Measurements from ENCODE around the gene SEL1L2. TPM values are rescaled to one million over a fixed set of nuclear protein-coding genes. Genes with fewer than 3 reads are reported as not detected.

Gene SEL1L2
- total RNA-seq, 1 experiment from 2014 or later: not detected

DNA sequence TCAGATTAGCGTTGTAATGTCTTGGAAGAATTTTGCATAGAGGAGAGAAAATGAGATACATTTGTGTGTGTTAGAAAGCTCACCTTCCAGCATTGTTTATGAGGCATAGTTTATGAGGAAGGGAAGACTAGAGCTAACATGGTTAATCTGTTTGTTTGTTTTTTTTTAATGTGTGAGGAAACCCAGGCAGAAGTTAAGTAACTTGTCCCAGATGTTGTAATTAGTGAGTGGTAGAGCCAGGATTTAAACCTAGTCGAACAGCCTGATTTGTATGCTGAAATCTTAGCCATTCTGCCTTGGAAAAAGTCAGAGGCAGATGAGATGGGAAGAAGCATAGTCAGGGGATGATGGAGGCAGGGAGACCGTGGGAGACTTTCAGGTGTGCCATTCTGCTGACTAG, 176.5 kb downstream of the SEL1L2 start:
- Mint-ChIP-seq H3K36me3 (ENCODE audit: insufficient read depth, unreplicated experiment) (peaks cover 12% of the 10 kb centered on the region), H3K9me3 (ENCODE audit: low read depth, unreplicated experiment) (no peaks in the 10 kb centered on the region), H3K4me3 (ENCODE audit: low read depth, unreplicated experiment) (no peak overlapping the region), H3K4me1 (ENCODE audit: low read depth, unreplicated experiment) (no peaks in the 10 kb centered on the region), H3K27me3 (ENCODE audit: unreplicated experiment) (no peaks in the 10 kb centered on the region), H3K27ac (ENCODE audit: unreplicated experiment) (no peak overlapping the region)
- intact Hi-C loops (cut with micrococcal nuclease; ENCODE audit: unreplicated experiment): no loop called here
- CTCF ChIA-PET: no interaction called here
- BruUV-seq (replicated peaks): no TSS peak
- TF ChIP-seq, protein P1, sequence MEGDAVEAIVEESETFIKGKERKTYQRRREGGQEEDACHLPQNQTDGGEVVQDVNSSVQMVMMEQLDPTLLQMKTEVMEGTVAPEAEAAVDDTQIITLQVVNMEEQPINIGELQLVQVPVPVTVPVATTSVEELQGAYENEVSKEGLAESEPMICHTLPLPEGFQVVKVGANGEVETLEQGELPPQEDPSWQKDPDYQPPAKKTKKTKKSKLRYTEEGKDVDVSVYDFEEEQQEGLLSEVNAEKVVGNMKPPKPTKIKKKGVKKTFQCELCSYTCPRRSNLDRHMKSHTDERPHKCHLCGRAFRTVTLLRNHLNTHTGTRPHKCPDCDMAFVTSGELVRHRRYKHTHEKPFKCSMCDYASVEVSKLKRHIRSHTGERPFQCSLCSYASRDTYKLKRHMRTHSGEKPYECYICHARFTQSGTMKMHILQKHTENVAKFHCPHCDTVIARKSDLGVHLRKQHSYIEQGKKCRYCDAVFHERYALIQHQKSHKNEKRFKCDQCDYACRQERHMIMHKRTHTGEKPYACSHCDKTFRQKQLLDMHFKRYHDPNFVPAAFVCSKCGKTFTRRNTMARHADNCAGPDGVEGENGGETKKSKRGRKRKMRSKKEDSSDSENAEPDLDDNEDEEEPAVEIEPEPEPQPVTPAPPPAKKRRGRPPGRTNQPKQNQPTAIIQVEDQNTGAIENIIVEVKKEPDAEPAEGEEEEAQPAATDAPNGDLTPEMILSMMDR (IDR thresholded peaks at IDR 0.05; ENCODE audit: unreplicated experiment): no peak
- DNase-seq: no peak

DNA sequence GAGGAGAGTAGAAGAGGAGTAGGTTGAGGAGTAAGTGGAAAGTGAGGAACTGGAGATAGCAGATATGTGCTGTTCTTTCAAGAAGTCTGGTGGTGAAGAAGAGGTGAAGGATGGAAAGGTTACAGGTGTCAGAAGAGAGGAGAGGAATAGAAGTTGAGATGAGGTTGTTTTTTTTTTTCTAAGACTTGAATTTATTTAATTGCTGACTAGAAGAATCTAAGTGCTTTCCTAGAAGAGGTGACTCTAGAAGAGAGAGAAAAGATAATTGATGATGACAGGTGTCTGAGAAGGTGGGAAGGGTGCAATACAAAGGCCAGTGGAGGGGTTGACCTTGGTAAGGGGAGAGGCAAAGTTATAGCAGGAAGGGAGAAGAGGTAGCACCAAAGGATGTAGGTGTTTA, 180.0 kb downstream of the SEL1L2 start:
- BruUV-seq (replicated peaks): no TSS peak
- TF ChIP-seq, protein P1 (IDR thresholded peaks at IDR 0.05; ENCODE audit: unreplicated experiment): no peak
- CTCF ChIA-PET: no interaction called here
- H3K27ac Mint-ChIP-seq (ENCODE audit: unreplicated experiment): no peak overlapping the region
- intact Hi-C loops (cut with micrococcal nuclease; ENCODE audit: unreplicated experiment): no loop called here
- H3K27me3 Mint-ChIP-seq (ENCODE audit: unreplicated experiment): no peaks in the 10 kb centered on the region
- H3K9me3 Mint-ChIP-seq (ENCODE audit: low read depth, unreplicated experiment): no peaks in the 10 kb centered on the region
- H3K4me1 Mint-ChIP-seq (ENCODE audit: low read depth, unreplicated experiment): no peaks in the 10 kb centered on the region
- H3K36me3 Mint-ChIP-seq (ENCODE audit: insufficient read depth, unreplicated experiment): no peaks in the 10 kb centered on the region
- DNase-seq: no peak
- H3K4me3 Mint-ChIP-seq (ENCODE audit: low read depth, unreplicated experiment): no peak overlapping the region

DNA sequence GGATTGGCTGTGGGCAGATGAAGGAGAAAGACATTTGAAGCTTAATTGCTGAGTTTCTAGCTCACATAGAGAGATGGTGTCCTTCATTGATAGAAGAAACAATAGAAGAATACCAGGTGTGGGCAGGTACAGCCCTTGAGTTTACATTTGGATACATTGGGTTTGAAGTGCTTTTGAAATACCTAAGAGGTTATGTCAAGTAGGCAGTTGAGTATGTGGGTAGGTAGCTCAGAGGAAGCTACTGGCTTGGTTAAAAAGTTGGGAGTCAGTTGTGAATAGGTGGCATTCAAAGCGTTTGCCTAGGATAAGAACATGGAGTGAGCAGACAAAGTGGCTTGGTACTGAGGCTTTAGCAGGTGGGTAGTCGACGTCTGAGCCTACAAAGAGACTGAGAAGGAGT, 180.6 kb downstream of the SEL1L2 start:
- no peak for DNase-seq
- no peak overlapping the region for H3K4me3 Mint-ChIP-seq (ENCODE audit: low read depth, unreplicated experiment)
- no peaks in the 10 kb centered on the region for H3K4me1 Mint-ChIP-seq (ENCODE audit: low read depth, unreplicated experiment)
- no peaks in the 10 kb centered on the region for H3K27me3 Mint-ChIP-seq (ENCODE audit: unreplicated experiment)
- H3K27ac Mint-ChIP-seq (ENCODE audit: unreplicated experiment): no peak overlapping the region
- no peaks in the 10 kb centered on the region for H3K9me3 Mint-ChIP-seq (ENCODE audit: low read depth, unreplicated experiment)
- CTCF ChIA-PET: no interaction called here
- no TSS peak for BruUV-seq (replicated peaks)
- no peaks in the 10 kb centered on the region for H3K36me3 Mint-ChIP-seq (ENCODE audit: insufficient read depth, unreplicated experiment)
- TF ChIP-seq, protein P1 (IDR thresholded peaks at IDR 0.05; ENCODE audit: unreplicated experiment): no peak
- intact Hi-C loops (cut with micrococcal nuclease; ENCODE audit: unreplicated experiment): no loop called here

DNA sequence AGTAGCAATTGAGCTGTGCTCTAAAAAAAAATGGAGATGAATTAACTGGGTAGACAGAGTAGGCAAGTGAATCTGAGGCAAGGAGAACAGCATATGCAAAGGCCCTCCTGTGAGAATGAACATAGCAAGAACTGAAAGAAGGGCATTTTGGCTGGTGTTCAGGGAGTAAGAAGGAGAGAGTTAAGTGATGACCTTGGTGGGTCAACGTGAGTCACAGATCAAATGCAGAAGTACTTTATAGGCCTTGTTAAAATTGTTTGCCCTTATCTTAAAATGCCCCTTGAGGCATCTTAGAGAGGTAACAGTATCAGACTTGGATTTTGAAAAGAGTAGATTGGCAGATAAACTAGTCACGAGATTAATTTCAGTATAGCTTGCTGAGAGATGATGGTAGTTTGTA, 181.0 kb downstream of the SEL1L2 start:
- intact Hi-C loops (cut with micrococcal nuclease; ENCODE audit: unreplicated experiment): no loop called here
- no peak overlapping the region for H3K27ac Mint-ChIP-seq (ENCODE audit: unreplicated experiment)
- no peaks in the 10 kb centered on the region for H3K9me3 Mint-ChIP-seq (ENCODE audit: low read depth, unreplicated experiment)
- H3K27me3 Mint-ChIP-seq (ENCODE audit: unreplicated experiment): no peaks in the 10 kb centered on the region
- H3K36me3 Mint-ChIP-seq (ENCODE audit: insufficient read depth, unreplicated experiment): no peaks in the 10 kb centered on the region
- DNase-seq: no peak
- BruUV-seq (replicated peaks): no TSS peak
- TF ChIP-seq, protein P1 (IDR thresholded peaks at IDR 0.05; ENCODE audit: unreplicated experiment): no peak
- no peaks in the 10 kb centered on the region for H3K4me1 Mint-ChIP-seq (ENCODE audit: low read depth, unreplicated experiment)
- CTCF ChIA-PET: no interaction called here
- H3K4me3 Mint-ChIP-seq (ENCODE audit: low read depth, unreplicated experiment): no peak overlapping the region

Data from Calu3 (cell line).